ENCODE data around the gene RCVRN. TPM values are rescaled to one million over a fixed set of nuclear protein-coding genes. Genes with fewer than 3 reads are reported as not detected.

RCVRN gene
- total RNA-seq, 1 donor: not detected

DNA sequence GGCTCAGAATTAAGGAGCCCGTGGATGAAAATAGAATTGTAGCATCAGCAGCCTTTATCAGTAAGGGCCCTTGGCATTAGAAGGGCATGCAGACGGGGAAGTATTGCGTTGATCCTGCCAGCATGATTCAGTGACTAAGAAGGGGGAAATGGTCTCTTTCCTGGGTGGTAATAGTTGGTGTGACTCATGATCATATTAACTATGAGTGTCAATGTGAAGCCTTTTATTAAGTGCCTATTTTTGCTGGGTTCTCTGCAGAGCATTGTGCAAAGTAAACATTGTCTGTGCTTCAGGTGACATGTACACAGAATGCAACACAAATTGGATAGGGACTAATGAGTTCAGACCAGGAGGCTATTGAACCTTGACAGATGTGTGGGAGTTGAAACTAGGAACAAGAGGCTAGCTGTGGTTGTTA, 24.5 kb downstream of the RCVRN start:
- peak; percentile 68 for DNase-seq (ENCODE audit: low read depth)
- no peak for TF ChIP-seq CTCF (IDR thresholded peaks at IDR 0.05; ENCODE audit: insufficient read depth, low read depth, low read length)

DNA sequence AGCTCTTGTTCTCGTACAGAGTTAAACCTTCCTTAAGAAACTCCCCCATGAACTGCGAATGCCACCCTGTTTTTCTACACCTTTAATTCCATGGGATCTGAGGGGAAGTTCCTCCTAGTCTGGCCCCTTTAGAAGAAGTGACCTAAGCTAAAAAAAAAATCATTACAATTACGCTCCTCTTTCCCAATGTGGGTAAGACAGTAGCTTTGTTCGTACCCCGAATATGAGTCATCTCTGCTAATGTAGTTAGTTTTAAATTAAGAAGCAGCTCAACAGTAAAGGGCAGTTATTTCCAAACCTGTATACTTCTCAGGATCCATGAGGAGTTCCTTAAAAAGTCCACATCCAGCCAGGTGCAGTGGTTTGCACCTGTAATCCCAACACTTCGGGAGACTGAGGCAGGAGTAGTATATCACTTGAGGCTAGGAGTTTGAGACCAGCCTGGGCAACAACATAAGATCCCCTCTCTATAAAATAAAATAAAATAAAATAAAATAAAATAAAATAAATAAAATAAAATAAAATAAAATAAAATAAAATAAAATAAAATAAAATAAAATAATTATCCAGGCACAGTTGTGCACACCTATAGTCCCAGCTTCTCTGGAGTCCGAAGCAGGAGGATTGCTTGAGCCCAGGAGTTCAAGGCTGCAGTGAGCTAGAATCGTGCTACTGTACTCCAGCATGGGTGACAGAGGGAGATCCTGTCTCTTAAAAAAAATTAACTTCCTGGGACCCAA, 26.1 kb downstream of the RCVRN start:
- peak; percentile 72 for DNase-seq (ENCODE audit: low read depth)
- H3K4me3 ChIP-seq (ENCODE audit: low read depth, low read length): no peak overlapping the region
- no peak for TF ChIP-seq CTCF (IDR thresholded peaks at IDR 0.05; ENCODE audit: insufficient read depth, low read depth, low read length)

More for the DNA sequence above, 24.5 kb downstream of the RCVRN start:
- H3K4me3 ChIP-seq (ENCODE audit: low read depth, low read length): no peak overlapping the region

GRCh38 chr17:9878356-9878755, 26.7 kb downstream of the RCVRN start:
- H3K4me3 ChIP-seq (ENCODE audit: low read depth, low read length): no peak overlapping the region
- no peak for TF ChIP-seq CTCF (IDR thresholded peaks at IDR 0.05; ENCODE audit: insufficient read depth, low read depth, low read length)
- DNase-seq (ENCODE audit: low read depth): no peak

GRCh38 chr17:9875441-9875840, 29.6 kb downstream of the RCVRN start:
- no peak overlapping the region for H3K4me3 ChIP-seq (ENCODE audit: low read depth, low read length)
- peak; percentile 86 for DNase-seq (ENCODE audit: low read depth)
- TF ChIP-seq CTCF (IDR thresholded peaks at IDR 0.05; ENCODE audit: insufficient read depth, low read depth, low read length): no peak

DNA sequence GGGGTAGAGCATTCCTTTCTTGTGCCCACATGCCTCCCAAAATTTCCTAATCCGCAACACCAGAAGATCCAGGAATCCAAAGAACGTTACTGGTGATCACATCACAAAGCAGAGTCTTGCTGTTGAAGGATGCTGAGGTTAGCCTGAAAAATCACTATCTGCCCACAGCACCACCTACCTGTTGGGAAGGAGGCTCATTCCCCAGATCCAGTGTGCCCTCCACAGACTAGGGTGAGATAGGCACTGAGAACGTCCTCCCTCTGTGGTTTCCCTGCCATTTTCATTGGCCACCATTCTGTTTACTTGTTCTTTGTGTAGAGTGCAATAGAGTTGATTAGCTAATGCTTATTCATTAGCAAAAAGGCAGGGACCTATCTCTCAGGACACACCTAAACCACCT, 30.3 kb downstream of the RCVRN start:
- no peak for TF ChIP-seq CTCF (IDR thresholded peaks at IDR 0.05; ENCODE audit: insufficient read depth, low read depth, low read length)
- DNase-seq (ENCODE audit: low read depth): no peak
- H3K4me3 ChIP-seq (ENCODE audit: low read depth, low read length): no peak overlapping the region

DNA sequence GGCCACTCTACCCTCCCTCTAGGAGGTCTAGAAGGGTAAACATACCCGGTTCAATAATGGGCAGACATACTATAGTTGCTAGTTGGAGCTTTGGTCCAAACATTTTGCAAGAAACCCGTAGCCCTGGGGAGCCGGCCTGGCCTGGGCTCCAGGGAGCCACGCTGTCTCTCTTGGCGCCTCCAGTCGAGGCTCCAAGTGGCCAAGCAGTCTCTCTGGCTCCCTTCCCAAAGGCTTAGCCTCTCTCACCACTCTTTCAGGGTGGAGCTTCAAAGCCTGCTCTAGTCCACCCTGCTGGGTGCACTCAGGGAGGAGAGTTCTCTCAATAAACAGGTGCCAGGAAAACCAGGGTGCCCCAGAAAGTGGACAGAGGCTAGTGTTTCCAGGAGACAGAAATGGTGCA, 32.2 kb downstream of the RCVRN start:
- no peak for DNase-seq (ENCODE audit: low read depth)
- TF ChIP-seq CTCF (IDR thresholded peaks at IDR 0.05; ENCODE audit: insufficient read depth, low read depth, low read length): no peak
- H3K4me3 ChIP-seq (ENCODE audit: low read depth, low read length): no peak overlapping the region

GRCh38 chr17:9868552-9868951, 36.5 kb downstream of the RCVRN start:
- no peak for DNase-seq (ENCODE audit: low read depth)
- H3K4me3 ChIP-seq (ENCODE audit: low read depth, low read length): no peak overlapping the region
- no peak for TF ChIP-seq CTCF (IDR thresholded peaks at IDR 0.05; ENCODE audit: insufficient read depth, low read depth, low read length)

Measured in fibroblast of villous mesenchyme (primary cell).